Ascending aorta (tissue), 2 donors: ENCODE results near the gene TPM2. TPM values are rescaled to one million over a fixed set of nuclear protein-coding genes. Genes with fewer than 3 reads are reported as not detected.
A peak's percentile ranks its signal among the peaks of the same experiment; 100 is the strongest.

Experiments used
- DNase-seq, 2 donors: peaks; one replicate each; pipeline ENCODE4 v3.0.0-alpha.2; 2019; ENCODE audit warnings: low spot score in 2 of 2
- H3K27ac ChIP-seq, 2 donors: fragments of 200-600 bp; sonication (generic); one replicate each; pipeline ENCODE4 v1.5.1; 2016 to 2017; ENCODE audit warnings: mild to moderate bottlenecking in 1 of 2
- H3K27me3 ChIP-seq: fragments of 200-600 bp; sonication (generic); one replicate; pipeline ENCODE4 v1.5.1; 2017
- H3K36me3 ChIP-seq, 2 donors: fragments of 200-600 bp; sonication (generic); one replicate each; pipeline ENCODE4 v1.5.1; 2016
- H3K4me1 ChIP-seq, 2 donors: fragments of 200-600 bp; sonication (generic); one replicate each; pipeline ENCODE4 v1.5.1; 2016 to 2017; ENCODE audit warnings: mild to moderate bottlenecking in 1 of 2
- H3K4me3 ChIP-seq, 2 donors: fragments of 200-600 bp; sonication (generic); one replicate each; pipeline ENCODE4 v1.5.1; 2016 to 2017; ENCODE audit warnings: mild to moderate bottlenecking in 1 of 2
- H3K9me3 ChIP-seq, 2 donors: fragments of 200-600 bp; sonication (generic); one replicate each; pipeline ENCODE4 v1.5.1; 2016
- intact Hi-C: fragments of 100-400 bp; cut with DNase I; formaldehyde crosslinking; loops from one replicate; pipeline ENCODE4 v1.15.1; 2023
- total RNA-seq: library from RNA; depleted of rRNA; stranded (reverse); fragments of >200 nt; gene quantifications from one replicate; pipeline ENCODE4 v1.1.0, GENCODE V29; 2016
- TF ChIP-seq, protein P1 (sequence below), 3 experiments: fragments of 200-600 bp in 2 of 3; fragments of 450-650 bp in 1 of 3; sonication (generic) in 2 of 3; IDR thresholded peaks; one replicate each; pipeline ENCODE4 v1.5.1; 2016 to 2019; ENCODE audit warnings: antibody characterized with exemption in 3 of 3, mild to moderate bottlenecking in 1 of 3, moderate library complexity in 1 of 3

The TPM2 gene
- total RNA-seq, 1 donor from 2014 or later: 1,923 TPM

GRCh38 chr9:35656348-35656747, 33.4 kb downstream of the TPM2 start:
- Histone ChIP-seq H3K4me1 (peaks cover 5 to 25% of the 10 kb centered on the region in 2 donors), H3K36me3 (peaks cover 6 to 14% of the 10 kb centered on the region in 2 donors), H3K4me3 (no peak overlapping the region), H3K27me3 (no peaks in the 10 kb centered on the region), H3K27ac (peak overlapping the region; percentile 97 to 100), H3K9me3 (no peaks in the 10 kb centered on the region)
- TF ChIP-seq, protein P1, sequence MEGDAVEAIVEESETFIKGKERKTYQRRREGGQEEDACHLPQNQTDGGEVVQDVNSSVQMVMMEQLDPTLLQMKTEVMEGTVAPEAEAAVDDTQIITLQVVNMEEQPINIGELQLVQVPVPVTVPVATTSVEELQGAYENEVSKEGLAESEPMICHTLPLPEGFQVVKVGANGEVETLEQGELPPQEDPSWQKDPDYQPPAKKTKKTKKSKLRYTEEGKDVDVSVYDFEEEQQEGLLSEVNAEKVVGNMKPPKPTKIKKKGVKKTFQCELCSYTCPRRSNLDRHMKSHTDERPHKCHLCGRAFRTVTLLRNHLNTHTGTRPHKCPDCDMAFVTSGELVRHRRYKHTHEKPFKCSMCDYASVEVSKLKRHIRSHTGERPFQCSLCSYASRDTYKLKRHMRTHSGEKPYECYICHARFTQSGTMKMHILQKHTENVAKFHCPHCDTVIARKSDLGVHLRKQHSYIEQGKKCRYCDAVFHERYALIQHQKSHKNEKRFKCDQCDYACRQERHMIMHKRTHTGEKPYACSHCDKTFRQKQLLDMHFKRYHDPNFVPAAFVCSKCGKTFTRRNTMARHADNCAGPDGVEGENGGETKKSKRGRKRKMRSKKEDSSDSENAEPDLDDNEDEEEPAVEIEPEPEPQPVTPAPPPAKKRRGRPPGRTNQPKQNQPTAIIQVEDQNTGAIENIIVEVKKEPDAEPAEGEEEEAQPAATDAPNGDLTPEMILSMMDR (IDR thresholded peaks at IDR 0.05): no peak
- DNase-seq: no peak
- intact Hi-C loops: loop anchor here (2.0 to 10.0 kb wide), 5 partner anchors 52 to 664 kb away; partner anchors contain the start of genes FAM221B, HRCT1, SPAAR and SPAG8

- intact Hi-C loops: loop anchor here (10.0 kb wide), 1 partner anchor 251 kb away; the partner anchor contains the start of genes HRCT1 and SPAAR
Observed at GRCh38 chr9:35653611-35654010, 36.1 kb downstream of the TPM2 start.

DNA sequence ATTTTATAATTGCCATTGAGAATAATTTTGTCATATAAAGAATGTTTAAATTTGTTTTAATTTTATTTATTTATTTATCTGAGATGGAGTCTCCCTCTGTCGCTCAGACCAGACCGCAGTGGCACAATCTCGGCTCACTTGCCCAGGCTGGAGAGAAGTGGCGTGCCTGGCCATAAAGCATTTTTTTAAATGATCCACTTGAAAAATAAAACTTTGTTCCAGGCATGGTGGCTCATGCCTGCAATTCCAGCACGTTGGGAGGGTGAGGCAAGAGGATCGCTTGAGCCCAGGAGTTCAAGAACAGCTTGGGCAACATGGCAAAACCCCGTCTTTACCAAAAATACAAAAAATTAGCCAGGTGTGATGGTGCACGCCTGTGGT, 36.9 kb downstream of the TPM2 start:
- no peak overlapping the region for H3K4me3 ChIP-seq
- H3K27ac ChIP-seq: peak overlapping the region; percentile 15 to 59

More at GRCh38 chr9:35653611-35654010, 36.1 kb downstream of the TPM2 start:
- H3K27ac ChIP-seq: peak overlapping the region; percentile 15 to 59
- no peak for DNase-seq
- no peaks in the 10 kb centered on the region for H3K9me3 ChIP-seq
- H3K27me3 ChIP-seq: no peaks in the 10 kb centered on the region
- TF ChIP-seq, protein P1 (IDR thresholded peaks at IDR 0.05): no peak
- H3K4me3 ChIP-seq: no peak overlapping the region
- H3K4me1 ChIP-seq: peaks cover 9 to 36% of the 10 kb centered on the region in 2 donors
- H3K36me3 ChIP-seq: no peaks in the 10 kb centered on the region

DNA sequence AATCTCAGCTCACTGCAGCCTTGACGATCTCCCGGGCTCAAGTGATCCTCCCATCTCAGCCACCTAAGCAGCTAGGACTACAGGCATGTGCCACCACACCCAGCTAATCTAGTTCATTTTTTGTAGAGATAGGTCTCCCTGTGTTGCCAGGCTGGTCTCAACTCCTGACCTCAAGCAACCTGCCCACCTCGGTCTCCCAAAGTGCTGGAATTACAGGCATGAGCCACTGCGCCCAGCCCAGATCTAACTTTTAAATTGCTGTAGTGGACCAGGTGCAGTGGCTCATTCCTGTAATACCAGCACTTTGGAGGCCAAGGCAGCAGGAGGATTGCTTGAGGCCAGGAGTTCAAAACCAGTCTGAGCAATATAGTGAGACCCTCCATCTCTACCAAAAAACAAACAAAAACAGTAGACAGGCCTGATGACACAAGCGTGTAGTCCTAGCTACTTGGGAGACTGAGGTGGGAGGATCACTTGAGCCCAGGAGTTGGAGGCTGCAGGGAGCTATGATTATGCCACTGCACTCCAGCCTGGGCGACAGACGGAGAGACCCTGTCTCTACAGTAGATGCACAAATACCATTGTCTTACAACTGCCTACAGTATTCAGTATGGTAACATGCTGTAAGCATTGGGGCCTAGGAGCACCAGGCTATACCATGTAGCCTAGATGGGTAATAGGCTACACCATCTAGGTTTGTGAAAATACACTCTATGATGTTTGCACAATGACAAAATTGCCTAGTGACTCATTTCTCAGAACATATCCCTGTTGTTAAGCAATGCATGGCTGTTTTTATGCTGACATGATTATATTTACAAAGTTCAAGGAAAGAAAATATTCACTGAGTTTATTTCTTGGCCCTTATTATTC, 37.5 kb downstream of the TPM2 start:
- intact Hi-C loops: loop anchor here (10.0 kb wide), 1 partner anchor 253 kb away; the partner anchor contains the start of genes HRCT1 and SPAAR
- peaks cover 12 to 43% of the 10 kb centered on the region in 2 donors for H3K4me1 ChIP-seq
- no peaks in the 10 kb centered on the region for H3K9me3 ChIP-seq
- H3K27me3 ChIP-seq: no peaks in the 10 kb centered on the region
- H3K4me3 ChIP-seq: no peak overlapping the region
- TF ChIP-seq, protein P1 (IDR thresholded peaks at IDR 0.05): no peak
- peak overlapping the region; percentile 94 to 95 for H3K27ac ChIP-seq
- peak in 1 of 2 donors; percentile 51 for DNase-seq
- no peaks in the 10 kb centered on the region for H3K36me3 ChIP-seq

More for the DNA sequence above, 36.9 kb downstream of the TPM2 start:
- H3K27me3 ChIP-seq: no peaks in the 10 kb centered on the region
- no peaks in the 10 kb centered on the region for H3K36me3 ChIP-seq
- no peak for DNase-seq
- intact Hi-C loops: loop anchor here (10.0 kb wide), 1 partner anchor 252 kb away; the partner anchor contains the start of genes HRCT1 and SPAAR
- no peaks in the 10 kb centered on the region for H3K9me3 ChIP-seq
- TF ChIP-seq, protein P1 (IDR thresholded peaks at IDR 0.05): no peak
- peaks cover 10 to 42% of the 10 kb centered on the region in 2 donors for H3K4me1 ChIP-seq

- Histone ChIP-seq H3K4me3 (peak within 1 kb of the TSS; percentile 2 to 50), H3K4me1 (peaks cover 15 to 37% of the 10 kb centered on the region in 2 donors), H3K36me3 (no peaks in the 10 kb centered on the region), H3K27me3 (no peaks in the 10 kb centered on the region), H3K27ac (peak within 1 kb of the TSS; percentile 94 to 95), H3K9me3 (no peaks in the 10 kb centered on the region)
- no peak for DNase-seq
- intact Hi-C loops: loop anchor here (10.0 kb wide), 1 partner anchor 254 kb away; the partner anchor contains the start of genes HRCT1 and SPAAR
- TF ChIP-seq, protein P1 (IDR thresholded peaks at IDR 0.05): no peak
Observed at GRCh38 chr9:35650341-35651158, 39.2 kb downstream of the TPM2 start, which contains the start of gene SIT1. TSS of gene SIT1 (minus strand) at chr9:35650931. CDS start at chr9:35650853, 78 bp downstream.
